ENCODE data around the gene MFGE8. TPM values are rescaled to one million over a fixed set of nuclear protein-coding genes. Genes with fewer than 3 reads are reported as not detected.

Gene MFGE8
- total RNA-seq, 4 donors from 2014 or later: 212 to 664 (median 370) TPM

- H3K4me3 ChIP-seq: no peak overlapping the region
Observed at GRCh38 chr15:88954431-88955277, 41.5 kb upstream of the MFGE8 start.

DNA sequence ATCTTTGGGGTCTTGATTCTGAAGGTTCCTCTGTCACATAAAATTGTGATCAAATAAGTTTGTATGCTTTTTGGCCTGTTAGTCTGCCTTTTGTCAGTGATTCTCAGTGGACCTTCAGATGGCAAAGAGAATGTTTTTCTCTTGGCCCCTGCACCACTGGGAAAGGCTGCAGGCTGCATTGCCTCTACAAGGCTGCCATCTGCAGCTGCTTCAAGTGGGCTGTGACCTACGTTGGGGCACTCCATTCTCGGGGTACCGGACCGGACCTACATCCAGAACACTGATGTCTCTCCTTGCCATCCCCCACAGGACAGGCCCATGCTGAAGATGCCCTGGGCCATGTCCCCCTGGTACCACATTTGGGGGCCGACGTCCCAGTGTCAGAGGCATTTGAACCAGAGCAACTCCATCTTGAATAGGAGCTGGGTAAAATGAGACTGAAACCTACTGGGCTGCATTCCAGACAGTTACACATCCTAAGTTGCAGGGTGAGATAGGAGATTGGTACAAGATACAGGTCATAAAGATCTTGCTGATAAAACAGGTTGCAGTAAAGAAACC is 37.5 kb upstream of the MFGE8 start:
- intact Hi-C loops (cut with DNase I; ENCODE audit: low total_unique reads): no loop called here
- Histone ChIP-seq H3K36me3 (no peaks in the 10 kb centered on the region), H3K27me3 (no peaks in the 10 kb centered on the region), H3K4me1 (no peaks in the 10 kb centered on the region), H3K4me3 (no peak overlapping the region), H3K27ac (no peak overlapping the region), H3K9me3 (no peaks in the 10 kb centered on the region)
- TF ChIP-seq, protein P1, sequence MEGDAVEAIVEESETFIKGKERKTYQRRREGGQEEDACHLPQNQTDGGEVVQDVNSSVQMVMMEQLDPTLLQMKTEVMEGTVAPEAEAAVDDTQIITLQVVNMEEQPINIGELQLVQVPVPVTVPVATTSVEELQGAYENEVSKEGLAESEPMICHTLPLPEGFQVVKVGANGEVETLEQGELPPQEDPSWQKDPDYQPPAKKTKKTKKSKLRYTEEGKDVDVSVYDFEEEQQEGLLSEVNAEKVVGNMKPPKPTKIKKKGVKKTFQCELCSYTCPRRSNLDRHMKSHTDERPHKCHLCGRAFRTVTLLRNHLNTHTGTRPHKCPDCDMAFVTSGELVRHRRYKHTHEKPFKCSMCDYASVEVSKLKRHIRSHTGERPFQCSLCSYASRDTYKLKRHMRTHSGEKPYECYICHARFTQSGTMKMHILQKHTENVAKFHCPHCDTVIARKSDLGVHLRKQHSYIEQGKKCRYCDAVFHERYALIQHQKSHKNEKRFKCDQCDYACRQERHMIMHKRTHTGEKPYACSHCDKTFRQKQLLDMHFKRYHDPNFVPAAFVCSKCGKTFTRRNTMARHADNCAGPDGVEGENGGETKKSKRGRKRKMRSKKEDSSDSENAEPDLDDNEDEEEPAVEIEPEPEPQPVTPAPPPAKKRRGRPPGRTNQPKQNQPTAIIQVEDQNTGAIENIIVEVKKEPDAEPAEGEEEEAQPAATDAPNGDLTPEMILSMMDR (IDR thresholded peaks at IDR 0.05): no peak
- TF ChIP-seq POLR2A (IDR thresholded peaks at IDR 0.05): no peak
- DNase-seq: no peak

More at GRCh38 chr15:88954431-88955277, 41.5 kb upstream of the MFGE8 start:
- intact Hi-C loops (cut with DNase I; ENCODE audit: low total_unique reads): no loop called here
- no peak for TF ChIP-seq POLR2A (IDR thresholded peaks at IDR 0.05)
- TF ChIP-seq, protein P1 (IDR thresholded peaks at IDR 0.05): no peak
- H3K36me3 ChIP-seq: no peaks in the 10 kb centered on the region
- no peaks in the 10 kb centered on the region for H3K9me3 ChIP-seq
- H3K27me3 ChIP-seq: no peaks in the 10 kb centered on the region
- H3K4me1 ChIP-seq: no peaks in the 10 kb centered on the region
- DNase-seq: peak in 1 of 2 donors; percentile 18
- H3K27ac ChIP-seq: peak overlapping the region in 1 of 2 donors; percentile 34

DNA sequence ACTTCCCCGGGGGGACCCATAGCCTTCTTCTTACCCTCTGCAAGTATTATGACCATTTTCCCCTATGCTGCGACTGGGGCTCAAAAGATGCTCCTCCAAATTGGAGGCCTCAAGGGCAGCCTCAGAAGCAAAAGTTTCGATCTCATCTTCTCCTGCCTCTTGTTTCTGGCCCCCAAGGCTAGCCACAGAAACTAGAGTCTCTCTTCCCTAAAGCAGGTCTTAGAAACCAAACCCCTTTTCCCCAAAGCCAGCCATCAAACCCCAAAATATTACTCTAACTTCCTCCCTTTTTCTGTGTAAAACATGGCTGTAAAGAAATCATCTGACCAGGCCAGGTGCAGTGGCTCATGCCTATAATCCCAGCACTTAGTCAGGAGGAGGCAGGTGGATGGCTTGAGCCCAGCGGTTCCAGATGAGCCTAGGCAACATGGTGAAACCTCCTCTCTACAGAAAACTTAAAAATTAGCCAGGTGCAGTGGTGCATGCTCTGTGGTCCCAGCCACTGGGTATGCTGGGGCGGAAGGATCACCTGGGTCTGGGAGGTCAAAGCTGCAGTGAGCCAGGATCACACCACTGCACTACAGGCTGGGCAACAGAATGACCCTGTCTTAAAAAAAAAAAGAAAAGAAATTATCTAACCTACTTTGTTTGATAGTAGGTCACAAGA is 36.7 kb upstream of the MFGE8 start:
- Histone ChIP-seq H3K4me1 (no peaks in the 10 kb centered on the region), H3K27ac (no peak overlapping the region), H3K36me3 (no peaks in the 10 kb centered on the region), H3K9me3 (no peaks in the 10 kb centered on the region), H3K27me3 (no peaks in the 10 kb centered on the region), H3K4me3 (no peak overlapping the region)
- TF ChIP-seq, protein P1 (IDR thresholded peaks at IDR 0.05): no peak
- no peak for TF ChIP-seq POLR2A (IDR thresholded peaks at IDR 0.05)
- no peak for DNase-seq
- intact Hi-C loops (cut with DNase I; ENCODE audit: low total_unique reads): no loop called here

GRCh38 chr15:88940110-88940675 is 27.0 kb upstream of the MFGE8 start:
- Histone ChIP-seq H3K9me3 (no peaks in the 10 kb centered on the region), H3K4me3 (no peak overlapping the region), H3K27me3 (no peaks in the 10 kb centered on the region), H3K4me1 (no peaks in the 10 kb centered on the region), H3K27ac (no peak overlapping the region), H3K36me3 (no peaks in the 10 kb centered on the region)
- TF ChIP-seq POLR2A (IDR thresholded peaks at IDR 0.05): no peak
- TF ChIP-seq, protein P1 (IDR thresholded peaks at IDR 0.05): no peak
- DNase-seq: no peak
- intact Hi-C loops (cut with DNase I; ENCODE audit: low total_unique reads): no loop called here

Measured in uterus (tissue), 4 donors.